AG04450 (cell line): ENCODE measurements around the gene NCOA7. TPM values are rescaled to one million over a fixed set of nuclear protein-coding genes. Genes with fewer than 3 reads are reported as not detected.

Experiments
- CTCF ChIA-PET: fragments of 300-600, 350-600 bp; formaldehyde crosslinking; extraction: SDS; loops from one replicate; lab custom pipeline; 2022; ENCODE audit warnings: antibody characterized with exemption, inconsistent platforms; lab: Charles Lee
- POLR2A ChIA-PET: fragments of 350-600 bp; formaldehyde crosslinking; extraction: SDS; loops from one replicate; lab custom pipeline; 2021; ENCODE audit warnings: antibody characterized with exemption, inconsistent platforms; lab: Yijun Ruan, JAX
- DNase-seq: peaks from one replicate; pipeline ENCODE4 v3.0.0-alpha.2; 2011; ENCODE audit warnings: low read depth, low spot score
- H3K27ac ChIP-seq: one replicate; pipeline ENCODE4 v1.5.1; 2012; ENCODE audit warnings: low read depth, low read length, control low read depth
- H3K27me3 ChIP-seq: one replicate; pipeline ENCODE4 v1.6.0; 2012; ENCODE audit warnings: low read length; ENCODE audit not compliant: control insufficient read depth, insufficient read depth
- H3K4me3 ChIP-seq: 2 replicates; pipeline ENCODE4 v1.5.1; 2011; ENCODE audit warnings: mild to moderate bottlenecking, low read depth, low read length, control low read depth
- H3K9me3 ChIP-seq: 2 replicates; pipeline ENCODE4 v1.5.1; 2012; ENCODE audit warnings: low read length; ENCODE audit not compliant: control insufficient read depth, insufficient read depth
- CTCF ChIP-seq: IDR thresholded peaks from 2 replicates; pipeline ENCODE4 v1.5.1; 2011; ENCODE audit warnings: low read depth, low read length, control low read depth, inconsistent platforms
- polyA plus RNA-seq: library from polyadenylated mRNA; depleted of rRNA; stranded (reverse); fragments of >200 nt; gene quantifications from 2 replicates; pipeline ENCODE4 v1.2.3, GENCODE V29; 2011

The NCOA7 gene
- polyA plus RNA-seq, 1 experiment, result 21.5 TPM

GRCh38 chr6:125951323-125951722, 160.6 kb downstream of the NCOA7 start:
- no peak overlapping the region for H3K27ac ChIP-seq

GRCh38 chr6:125952764-125953501, 162.2 kb downstream of the NCOA7 start:
- no peak overlapping the region for H3K4me3 ChIP-seq
- H3K27me3 ChIP-seq, result no peaks in the 10 kb centered on the region
- ChIA-PET CTCF (interaction anchor here (0.5 to 11.8 kb wide), 10 partner anchors 9 to 791 kb away, joined by 3 to 196 read pairs (median 4); partner anchors contain the start of gene NCOA7), POLR2A (no interaction called here)
- peaks cover 8% of the 10 kb centered on the region; the same call in 1 of the 2 replicates for H3K9me3 ChIP-seq
- peak; percentile 46 for TF ChIP-seq CTCF
- H3K27ac ChIP-seq, result no peak overlapping the region
- DNase-seq, result no peak

More at GRCh38 chr6:125951323-125951722, 160.6 kb downstream of the NCOA7 start:
- no peak for DNase-seq
- TF ChIP-seq CTCF, result no peak
- Histone ChIP-seq H3K27me3 (no peaks in the 10 kb centered on the region), H3K4me3 (no peak overlapping the region), H3K9me3 (peaks cover 4% of the 10 kb centered on the region; the same call in 1 of the 2 replicates)
- POLR2A ChIA-PET, result no interaction called here
- CTCF ChIA-PET, result interaction anchor here (0.6 to 11.8 kb wide), 8 partner anchors 22 to 641 kb away, joined by 3 to 196 read pairs (median 4); partner anchors contain the start of gene NCOA7

- H3K9me3 ChIP-seq, result peaks cover 8% of the 10 kb centered on the region; the same call in 1 of the 2 replicates
- TF ChIP-seq CTCF, result no peak; the same call in 1 of the 2 replicates
- no peak overlapping the region for H3K4me3 ChIP-seq
- DNase-seq, result no peak
- ChIA-PET CTCF (interaction anchor here (0.5 to 11.8 kb wide), 9 partner anchors 9 to 791 kb away, joined by 3 to 196 read pairs (median 5); partner anchors contain the start of gene NCOA7), POLR2A (no interaction called here)
- no peaks in the 10 kb centered on the region for H3K27me3 ChIP-seq
- no peak overlapping the region for H3K27ac ChIP-seq
These were observed 162.7 kb downstream of the NCOA7 start for GRCh38 chr6:125953502-125953875.

- no peak for DNase-seq
- Histone ChIP-seq H3K27ac (no peak overlapping the region), H3K27me3 (no peaks in the 10 kb centered on the region), H3K4me3 (no peak overlapping the region), H3K9me3 (peaks cover 8% of the 10 kb centered on the region; the same call in 1 of the 2 replicates)
- TF ChIP-seq CTCF, result no peak
- ChIA-PET CTCF (interaction anchor here (1.4 to 11.8 kb wide), 6 partner anchors 20 to 169 kb away, joined by 6 to 196 read pairs (median 22); partner anchors contain the start of gene NCOA7), POLR2A (no interaction called here)
These were observed 164.1 kb downstream of the NCOA7 start for GRCh38 chr6:125954735-125955339.
